Activated CD4-positive, alpha-beta T cell treated with anti-CD3 and anti-CD28 coated beads, Interleukin-2, Interleukin-6, amounts not matched to agents 100 ng/mL and 50 ng/mL, durations not matched to agents 16 hours and 8 hours (primary cell): Measurements from ENCODE around the gene CBL.

ENCODE experiments used
- DNase-seq: peaks from one replicate; pipeline ENCODE4 v3.0.0-alpha.2; 2020

CBL gene

GRCh38 chr11:119335091-119335654 lies 129.0 kb downstream of the CBL start:
- DNase-seq: no peak

- no peak for DNase-seq
These were observed 129.8 kb downstream of the CBL start for GRCh38 chr11:119335655-119336543.

DNA sequence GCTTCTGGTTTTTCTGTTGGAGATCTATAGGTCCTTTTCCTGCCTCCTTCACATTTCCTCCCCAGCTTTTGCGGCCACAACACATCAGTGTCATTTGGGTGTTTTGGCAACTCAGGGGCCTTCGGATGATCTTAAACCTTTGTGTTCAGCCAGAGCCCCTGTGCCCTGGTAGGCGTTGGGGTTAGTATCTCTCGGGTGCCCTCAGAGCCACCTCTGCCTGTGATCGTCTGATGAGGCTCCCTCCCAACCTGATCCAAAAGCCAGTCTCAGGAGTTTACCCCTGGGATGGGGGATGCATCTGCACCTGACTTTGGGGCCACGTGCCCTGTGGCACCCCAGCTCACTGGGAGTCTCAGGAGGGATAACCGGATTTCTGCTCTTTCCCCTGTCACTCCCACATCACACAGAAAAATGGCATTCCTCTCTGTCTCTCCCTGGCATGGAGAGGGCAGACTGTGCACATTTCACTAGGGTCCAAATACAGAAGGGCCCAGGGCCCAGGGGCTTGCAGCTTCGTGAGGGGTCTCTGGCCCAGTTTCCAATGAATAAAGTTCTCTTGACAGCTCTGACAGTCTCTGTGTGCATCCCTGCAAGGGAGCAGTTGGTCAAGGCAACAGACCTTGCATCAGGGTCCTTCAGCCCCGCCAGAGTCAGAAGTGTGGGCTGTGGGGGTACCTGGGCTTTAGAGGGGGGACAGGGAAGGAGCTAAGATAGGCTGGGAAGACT lies 130.8 kb downstream of the CBL start:
- no peak for DNase-seq

DNA sequence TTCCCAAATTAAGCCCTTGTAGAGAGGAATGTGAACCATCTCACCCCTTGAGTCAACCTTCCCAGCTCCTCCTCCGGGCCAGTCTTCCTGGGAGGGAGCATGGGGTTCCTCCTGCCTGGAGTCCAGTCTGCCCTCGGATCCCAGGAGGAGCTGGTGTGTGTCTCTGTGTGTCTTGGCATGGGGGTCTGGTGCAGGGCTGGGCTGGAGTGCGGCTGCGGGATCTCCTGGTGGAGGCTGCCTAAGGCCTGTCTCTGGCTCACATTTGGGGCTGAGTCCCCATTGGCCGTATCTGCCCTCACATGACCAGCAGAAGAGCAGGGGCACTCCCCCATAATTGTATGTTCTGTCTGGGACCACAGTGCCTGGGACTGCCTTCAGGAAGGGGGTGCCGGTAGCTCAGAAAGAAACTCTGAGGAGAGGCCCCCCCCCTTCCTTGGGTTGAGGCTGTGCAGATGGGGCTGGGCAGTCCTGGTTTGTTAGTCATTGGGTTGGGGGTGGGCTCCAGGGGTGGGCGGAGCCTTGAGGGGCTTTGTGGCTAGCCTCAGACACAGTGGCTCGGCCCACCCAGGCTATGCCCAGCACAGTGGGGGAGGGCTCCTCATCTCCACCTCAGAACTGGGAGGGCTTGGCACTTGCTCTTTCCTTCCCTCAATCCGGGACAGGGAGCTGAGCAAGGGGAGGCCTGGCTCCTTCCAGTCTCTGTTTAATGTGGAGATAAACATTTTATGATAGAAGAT lies 131.6 kb downstream of the CBL start:
- DNase-seq: no peak

- peak; percentile 82 for DNase-seq
These were observed 132.3 kb downstream of the CBL start for GRCh38 chr11:119338318-119338890.

DNA sequence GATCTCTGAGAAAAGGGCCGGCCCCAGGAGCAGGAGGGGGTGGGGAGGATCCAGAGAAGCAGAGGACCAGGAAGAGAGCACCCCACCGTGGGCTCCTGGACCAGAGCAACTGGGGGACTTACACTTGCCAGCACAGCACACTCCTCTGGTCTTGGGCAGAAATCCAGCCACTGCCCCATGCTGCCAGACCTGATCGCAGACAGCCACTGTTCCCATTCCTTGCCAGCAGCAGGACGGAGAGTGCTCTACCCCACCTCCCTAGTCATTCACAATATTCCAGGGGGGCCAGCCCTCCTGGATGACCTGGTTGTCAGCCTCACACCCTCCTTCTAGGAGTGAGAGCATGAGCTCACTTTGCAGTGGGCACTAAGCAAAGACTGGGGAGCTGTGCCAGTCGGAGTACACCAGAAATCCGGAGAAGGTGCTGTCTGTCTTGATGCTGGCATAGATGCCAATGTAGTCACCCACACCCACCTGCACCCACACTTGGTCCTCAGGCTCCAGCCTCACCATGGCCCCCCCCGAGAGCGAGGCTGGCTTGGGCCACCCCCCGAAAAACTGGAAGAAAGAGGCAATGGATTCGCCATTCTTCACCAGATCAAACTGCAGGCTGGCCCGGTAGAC lies 132.9 kb downstream of the CBL start:
- no peak for DNase-seq

DNA sequence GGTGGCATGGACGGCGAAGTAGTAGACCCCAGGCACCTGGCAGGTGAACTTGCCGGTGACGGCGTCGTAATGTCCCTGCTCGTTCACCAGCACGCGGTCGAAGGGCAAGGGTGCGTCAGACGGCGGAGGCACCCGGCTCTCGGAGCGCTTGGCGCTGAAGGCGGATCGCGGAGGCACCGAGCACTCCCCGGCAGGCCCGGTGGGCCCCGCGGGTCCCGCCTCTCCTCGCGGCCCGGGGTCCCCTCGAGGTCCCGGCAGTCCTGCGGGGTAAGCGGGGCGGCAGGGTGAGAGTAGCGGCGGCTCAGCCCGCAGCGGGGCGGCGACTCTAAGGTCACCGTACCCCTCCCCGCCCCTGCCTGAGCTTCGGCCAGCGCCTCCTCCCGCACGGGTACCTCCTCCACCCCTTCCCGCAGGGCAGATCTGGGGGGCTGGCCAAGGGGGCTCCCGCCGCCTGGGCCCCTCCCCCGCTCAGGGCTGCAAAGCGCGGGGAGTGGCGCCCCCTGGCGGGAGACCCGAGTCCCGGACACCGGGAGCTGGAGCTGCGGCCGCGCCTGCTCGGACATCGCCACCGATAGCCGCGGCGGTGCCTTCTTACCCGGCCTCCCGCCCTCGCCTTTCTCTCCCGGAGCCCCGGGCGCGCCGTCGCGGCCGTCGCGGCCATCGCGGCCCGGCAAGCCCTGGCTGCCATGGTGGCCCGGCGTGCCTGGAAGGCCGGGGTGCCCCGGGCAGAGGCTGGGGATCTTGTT lies 133.6 kb downstream of the CBL start:
- peak; percentile 56 for DNase-seq

- no peak for DNase-seq
These were observed 134.4 kb downstream of the CBL start, which contains the start of gene C1QTNF5 for GRCh38 chr11:119340335-119341221. Gene C1QTNF5, minus strand, starts transcription at chr11:119340883. Its CDS starts 486 bp downstream, at chr11:119340397.

- no peak for DNase-seq
These were observed 135.3 kb downstream of the CBL start for GRCh38 chr11:119341222-119342022.

DNA sequence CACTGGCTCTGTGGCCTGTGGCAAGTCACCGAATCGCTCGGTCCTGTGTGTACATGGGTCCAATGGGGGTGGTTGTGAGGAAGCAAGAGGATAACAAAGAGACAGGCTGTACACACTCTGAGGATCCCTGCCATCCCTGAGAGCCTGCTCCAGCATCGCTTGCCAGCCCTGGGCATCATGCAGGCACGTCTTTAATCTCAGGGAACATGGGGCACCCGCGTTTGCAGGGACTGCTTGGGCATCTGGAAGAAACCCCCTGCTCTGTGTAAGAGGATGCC lies 135.8 kb downstream of the CBL start:
- no peak for DNase-seq

- no peak for DNase-seq
These were observed 136.4 kb downstream of the CBL start for GRCh38 chr11:119342362-119343130.

DNA sequence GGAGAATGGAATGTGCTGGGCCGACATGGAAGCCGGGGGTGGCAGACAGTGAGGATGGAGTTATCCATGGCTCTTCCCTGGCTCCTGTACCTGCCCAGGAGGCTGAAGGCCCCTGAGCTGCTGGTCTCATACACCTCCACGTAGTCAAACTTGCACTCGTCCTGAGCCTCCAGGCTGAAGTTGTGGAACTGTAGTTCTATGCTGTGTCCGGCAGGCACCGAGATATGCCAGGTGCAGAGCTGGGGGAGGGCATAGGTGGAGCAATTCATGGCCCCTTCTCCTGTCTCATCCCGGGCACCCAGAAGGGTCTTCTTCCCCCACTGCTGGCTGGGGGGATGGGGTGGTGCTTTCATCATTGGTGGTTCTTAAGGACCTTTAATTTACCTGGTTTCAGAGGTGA lies 137.6 kb downstream of the CBL start:
- no peak for DNase-seq

- DNase-seq: no peak
These were observed 138.3 kb downstream of the CBL start for GRCh38 chr11:119344291-119345010.

DNA sequence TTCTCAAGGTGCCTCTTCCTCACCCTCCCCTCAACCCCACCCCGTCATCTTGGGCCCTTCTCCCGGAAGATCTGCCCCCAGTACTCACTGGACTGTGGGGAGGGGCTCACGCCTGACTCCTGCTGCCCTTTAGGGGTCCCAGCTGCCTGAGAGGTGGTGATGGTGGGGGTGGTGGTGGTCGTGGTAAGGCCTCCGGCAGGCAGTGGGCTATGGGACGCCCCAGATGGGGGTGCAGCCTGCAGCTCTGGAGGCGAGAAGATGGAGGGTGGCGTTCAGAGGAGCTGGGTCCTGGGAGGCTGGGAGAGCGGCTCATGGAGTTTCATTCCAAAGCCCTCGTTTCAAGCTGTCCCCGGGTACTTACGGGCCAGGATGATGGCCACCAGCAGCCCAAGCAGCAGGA lies 139.5 kb downstream of the CBL start:
- DNase-seq: no peak

- DNase-seq: no peak
These were observed 140.5 kb downstream of the CBL start, which contains the start of gene MFRP for GRCh38 chr11:119346605-119347004. Gene MFRP, minus strand, starts transcription at chr11:119346705. Its CDS starts 192 bp downstream, at chr11:119346513.

DNA sequence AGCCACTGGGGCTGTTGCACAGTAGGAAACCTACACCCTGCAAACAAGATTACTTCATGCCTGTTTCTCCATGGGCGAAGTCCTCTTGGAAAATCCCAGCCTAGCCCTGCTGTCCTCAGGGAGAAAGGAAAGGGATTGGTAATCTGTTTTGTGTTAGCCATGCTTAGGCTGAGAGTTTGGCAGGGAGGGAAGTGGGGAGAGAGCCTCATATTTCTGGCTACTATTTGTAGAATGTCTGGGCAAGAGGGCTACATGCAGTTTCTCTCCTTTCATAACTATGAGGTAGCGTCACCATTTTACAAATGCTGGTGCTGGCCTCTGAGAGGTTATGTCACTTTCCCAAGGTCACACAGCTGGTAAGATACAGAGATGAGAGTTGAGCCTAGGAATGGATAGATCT lies 141.1 kb downstream of the CBL start:
- DNase-seq: no peak

- DNase-seq: no peak
These were observed 141.9 kb downstream of the CBL start for GRCh38 chr11:119347940-119348605.

DNA sequence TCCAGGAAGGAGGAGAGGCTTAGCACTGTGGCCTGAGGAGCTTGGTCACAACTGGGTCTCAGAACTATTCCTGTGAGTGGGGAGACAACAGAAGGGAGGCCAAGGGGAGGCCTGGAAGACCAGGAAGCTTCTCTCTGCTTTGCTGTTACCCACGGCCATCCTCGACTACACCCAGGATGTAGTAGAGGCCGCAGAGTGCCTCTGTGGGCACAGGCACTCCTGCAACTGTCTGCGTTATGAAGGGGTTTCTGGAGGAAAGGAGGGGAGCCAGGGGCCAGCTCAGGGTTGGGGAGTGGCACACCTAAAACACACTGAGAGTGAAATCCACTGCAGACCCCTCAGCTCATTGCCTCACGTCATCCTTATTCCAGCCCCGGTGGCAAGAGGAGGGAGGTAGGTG lies 144.2 kb downstream of the CBL start:
- no peak for DNase-seq
